Activated CD4-positive, CD25-positive, alpha-beta regulatory T cell treated with anti-CD3 and anti-CD28 coated beads, Interleukin-2, amount 50 U/mL, for 24 hours (primary cell): ENCODE data around the gene CTSC.
A peak's percentile ranks its signal among the peaks of the same experiment; 100 is the strongest.
"Not testable (repeated sequence)": the region's sequence is repeated elsewhere in the genome, so short reads cannot be mapped to it uniquely, and the experiment has no call there.

Experiments
- ATAC-seq, 2 donors: fragments of 150-1000 bp; cut with Tn5 transposase; one replicate each; pipeline ENCODE4 v1.10.0; 2021; ENCODE audit warnings: mild to moderate bottlenecking in 1 of 2, moderate library complexity in 1 of 2

Gene CTSC

GRCh38 chr11:88348870-88349269 lies 11.3 kb upstream of the CTSC start:
- ATAC-seq, result no peak

DNA sequence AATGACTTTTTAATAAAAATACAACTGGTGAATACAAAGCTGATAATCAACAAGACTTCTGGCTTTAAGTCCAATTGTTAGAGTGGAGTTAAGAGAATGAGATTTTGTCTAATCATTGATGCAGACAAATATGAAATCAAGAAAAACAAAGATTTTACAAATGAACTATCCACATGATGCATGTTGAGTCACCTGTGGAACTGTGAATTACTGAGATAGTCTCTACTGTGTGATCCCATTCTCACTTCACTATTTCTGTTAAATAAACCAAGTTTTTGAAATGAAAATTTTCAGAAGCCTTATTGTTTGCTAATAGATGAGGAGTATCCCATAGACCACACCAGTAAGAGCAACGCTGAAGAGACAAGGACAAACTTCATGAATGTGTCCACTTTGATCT lies 8.4 kb upstream of the CTSC start:
- ATAC-seq, result no peak

- peak; percentile 75 to 82 for ATAC-seq
Observed at GRCh38 chr11:88345408-88345807, 7.9 kb upstream of the CTSC start.

DNA sequence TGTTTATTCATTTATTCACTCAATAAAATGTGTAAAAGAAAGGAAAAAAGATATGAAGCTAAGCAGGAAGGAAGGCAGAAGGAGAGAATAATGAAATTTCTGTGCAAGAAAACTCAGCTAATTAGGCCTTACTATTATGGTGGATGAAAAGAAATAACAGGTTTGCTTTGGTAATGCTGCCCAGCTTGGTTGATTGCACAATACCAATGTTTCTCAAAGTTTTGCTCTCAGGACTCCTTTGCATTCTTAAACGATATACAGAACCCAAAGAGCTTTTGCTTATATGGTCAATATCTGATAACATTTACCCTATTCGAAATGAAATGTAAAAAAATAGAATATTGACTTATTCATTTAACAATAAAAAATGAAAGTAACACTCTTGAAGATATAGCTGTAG lies 7.3 kb upstream of the CTSC start:
- ATAC-seq, result no peak

GRCh38 chr11:88341522-88342251 lies 4.2 kb upstream of the CTSC start:
- ATAC-seq, result no peak

DNA sequence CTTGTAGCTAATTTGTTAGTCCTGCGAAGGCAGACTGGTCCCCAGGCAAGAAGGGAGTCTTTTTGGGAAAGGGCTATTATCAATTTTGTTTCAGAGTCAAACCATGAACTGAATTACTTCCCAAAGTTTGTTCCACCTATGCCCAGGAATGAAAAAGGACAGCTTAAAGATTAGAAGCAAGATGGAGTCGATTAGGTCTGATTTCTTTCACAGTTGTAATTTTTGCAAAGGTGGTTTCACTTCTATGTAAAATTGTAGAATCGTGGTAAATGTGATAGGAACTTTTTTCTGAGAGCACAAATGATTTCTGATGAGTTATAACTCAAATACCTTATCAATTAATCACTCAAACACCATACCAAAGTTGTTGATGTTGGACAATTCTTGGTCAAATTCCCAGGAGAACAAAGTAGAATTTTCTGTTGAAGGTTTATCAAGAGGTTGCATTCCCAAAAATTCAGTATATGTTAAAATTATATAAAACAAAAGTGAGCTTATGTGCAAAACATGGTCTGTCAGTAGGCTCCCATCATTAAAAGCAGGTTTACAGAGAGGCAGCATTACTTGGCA lies 2.9 kb upstream of the CTSC start:
- ATAC-seq, result no peak

DNA sequence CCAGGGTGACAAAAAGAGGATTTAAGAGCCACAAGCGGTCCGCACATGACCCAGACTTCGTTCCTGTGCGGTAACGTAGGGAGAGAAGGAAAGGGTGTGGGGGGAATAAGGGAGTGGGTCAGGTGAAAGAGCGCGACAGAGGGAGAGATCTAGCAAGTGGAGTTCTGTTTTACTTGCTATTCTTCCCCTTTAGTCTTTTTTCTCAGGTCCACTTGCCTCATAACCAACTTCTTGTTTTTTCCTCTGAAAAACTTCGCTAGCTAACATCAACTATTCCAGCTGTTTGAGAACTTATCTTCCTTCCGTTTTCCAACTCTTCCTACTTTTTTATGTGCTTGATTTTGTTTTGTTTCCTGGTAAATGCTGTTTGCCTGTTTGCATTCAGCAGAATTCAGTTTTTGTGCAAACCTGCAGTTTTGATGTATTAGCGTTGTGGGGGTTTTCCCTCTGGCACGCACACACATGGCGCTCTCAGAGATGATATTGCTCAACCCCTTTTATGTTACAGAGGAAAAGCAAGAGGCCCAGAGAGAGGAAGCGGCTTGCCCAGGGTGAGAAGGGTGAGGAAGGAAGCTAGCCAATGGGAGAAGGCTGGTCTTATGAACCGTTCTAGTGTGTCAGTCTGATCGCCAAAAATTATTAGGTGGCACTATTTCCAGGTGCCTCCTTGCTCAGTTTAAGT lies 592 bp upstream of the CTSC start:
- ATAC-seq, result peak; percentile 50 to 55

GRCh38 chr11:88335284-88335683 lies 2.3 kb downstream of the CTSC start:
- no peak for ATAC-seq

DNA sequence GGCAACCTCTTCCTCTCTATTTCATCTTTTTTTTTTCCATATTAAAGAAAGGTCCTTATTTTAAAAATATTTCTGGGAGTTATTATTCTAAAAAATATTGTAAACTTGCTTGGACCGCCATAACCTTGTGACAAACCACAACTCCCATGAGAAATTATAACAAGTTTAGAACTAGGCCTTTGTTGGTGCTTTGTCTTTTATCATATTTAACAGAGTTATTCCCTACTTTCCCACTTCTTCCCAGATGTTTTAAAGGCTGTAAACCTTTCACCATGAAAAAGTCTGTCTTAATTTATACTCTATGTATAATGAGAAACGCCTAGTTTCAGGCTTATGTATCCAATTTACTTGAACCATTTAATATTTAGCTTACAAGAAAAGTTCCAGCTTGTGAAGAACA lies 3.7 kb downstream of the CTSC start:
- ATAC-seq, result no peak

- no peak for ATAC-seq
Observed at GRCh38 chr11:88332851-88333250, 4.7 kb downstream of the CTSC start.

DNA sequence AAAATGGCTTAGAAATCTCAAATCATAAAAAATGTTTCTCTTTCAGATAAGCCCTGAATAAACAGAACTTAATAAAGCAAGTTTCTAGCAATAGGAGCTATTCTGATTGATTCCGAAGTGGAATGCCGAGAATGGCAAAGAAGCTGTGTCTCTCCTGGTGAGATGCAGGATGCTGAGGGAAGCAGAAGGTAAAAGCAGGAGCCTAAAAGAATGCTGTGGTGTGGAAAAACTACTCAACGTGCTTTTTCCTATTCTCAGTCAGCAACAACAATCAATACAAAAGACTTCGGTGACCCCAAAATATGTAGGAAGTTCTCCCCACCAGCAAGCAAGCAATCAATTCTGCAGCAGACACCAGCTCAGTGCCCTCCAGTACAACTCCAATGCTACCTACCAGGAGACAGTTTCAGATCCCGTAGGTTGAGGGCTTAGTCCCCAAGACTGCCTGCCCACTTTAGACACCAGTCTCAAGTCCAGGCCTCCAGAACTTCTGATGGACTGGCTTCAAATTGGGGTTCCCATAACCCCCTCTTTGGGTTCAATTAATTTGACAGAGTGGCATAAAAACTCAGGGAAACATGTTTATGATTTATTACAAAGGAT lies 6.6 kb downstream of the CTSC start:
- no peak for ATAC-seq

DNA sequence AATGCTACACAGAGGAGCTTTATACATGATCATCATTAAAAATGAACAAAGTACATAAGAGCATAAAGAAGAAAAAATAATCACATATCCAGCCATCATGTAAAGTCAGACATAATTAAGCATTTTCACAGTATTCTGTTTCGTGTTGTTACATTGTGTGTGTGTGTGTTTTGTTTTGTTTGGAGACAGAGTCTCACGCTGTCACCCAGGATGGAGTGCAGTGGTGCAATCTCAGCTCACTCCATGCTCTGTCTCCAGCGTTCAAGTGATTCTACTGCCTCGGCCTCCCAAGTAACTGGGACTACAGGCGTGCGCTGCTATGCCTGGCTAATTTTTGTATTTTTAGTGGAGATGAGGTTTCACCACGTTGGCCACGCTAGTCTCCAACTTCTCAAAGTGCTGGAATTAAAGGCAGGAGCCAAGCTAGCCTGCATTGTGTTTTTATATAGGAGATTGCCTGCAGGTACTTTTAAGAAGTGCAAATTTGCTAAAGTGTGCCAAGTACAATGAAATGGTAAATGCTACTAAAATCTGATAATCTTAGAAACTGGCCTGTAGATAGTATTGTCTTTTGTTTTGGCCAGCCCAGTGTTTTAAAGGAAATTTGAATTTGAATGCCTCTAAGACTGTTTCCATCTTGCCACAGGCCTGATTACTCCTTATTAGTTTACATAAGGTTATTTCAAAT lies 7.8 kb downstream of the CTSC start:
- ATAC-seq, result no peak

DNA sequence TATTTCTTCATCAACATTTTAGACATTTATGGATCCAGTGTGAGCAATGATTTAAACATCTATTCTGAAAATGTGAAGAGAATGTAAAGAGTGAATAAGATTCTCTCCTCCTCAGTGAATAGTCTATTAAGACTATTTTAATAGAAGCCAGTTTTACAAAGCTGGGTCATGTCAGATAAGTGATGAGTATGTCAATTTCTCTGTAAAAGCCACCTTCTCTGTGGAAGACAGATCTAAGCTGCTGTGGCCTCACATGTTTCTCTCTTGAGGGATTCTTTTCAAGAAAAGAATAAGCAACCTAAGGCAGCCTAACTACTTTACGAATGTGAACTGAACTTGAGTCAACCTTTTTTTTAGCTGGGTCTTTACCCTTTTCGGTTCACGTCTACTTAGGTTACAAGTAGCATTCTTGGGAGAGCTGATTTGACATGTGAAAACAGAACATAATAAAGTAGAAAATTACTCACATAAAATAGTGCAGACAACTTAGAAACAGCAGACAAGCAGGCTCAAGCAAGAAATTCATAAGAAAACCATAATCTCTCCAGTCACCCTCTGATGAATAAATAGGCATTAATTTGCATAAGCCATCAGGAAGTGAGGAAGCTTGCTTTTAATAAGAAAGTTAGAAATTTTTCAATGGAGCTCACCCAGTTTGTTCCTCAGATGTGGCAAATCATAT lies 9.9 kb downstream of the CTSC start:
- ATAC-seq, result peak; percentile 32 to 58

- peak; percentile 32 to 39 for ATAC-seq
Observed at GRCh38 chr11:88327061-88327460, 10.5 kb downstream of the CTSC start.

DNA sequence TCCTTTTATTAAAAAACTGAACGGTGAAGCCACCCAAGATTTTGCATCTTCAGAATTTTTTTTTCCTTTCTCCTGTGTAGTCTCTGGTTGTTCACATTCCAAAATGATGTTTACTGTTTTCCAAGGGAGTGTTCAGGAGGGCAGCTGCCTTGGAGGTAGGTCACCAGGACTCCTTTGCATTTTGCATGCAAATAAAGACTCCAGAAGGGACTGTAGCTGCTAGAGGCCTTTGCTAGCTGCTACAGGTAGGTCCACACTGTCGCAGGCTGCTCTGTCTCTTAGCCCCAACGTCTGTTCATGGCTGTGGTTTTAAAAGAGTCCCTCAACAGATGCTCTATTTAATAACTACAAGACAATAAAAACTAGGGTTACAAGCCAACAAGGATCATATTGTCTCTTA lies 11.4 kb downstream of the CTSC start:
- no peak for ATAC-seq

DNA sequence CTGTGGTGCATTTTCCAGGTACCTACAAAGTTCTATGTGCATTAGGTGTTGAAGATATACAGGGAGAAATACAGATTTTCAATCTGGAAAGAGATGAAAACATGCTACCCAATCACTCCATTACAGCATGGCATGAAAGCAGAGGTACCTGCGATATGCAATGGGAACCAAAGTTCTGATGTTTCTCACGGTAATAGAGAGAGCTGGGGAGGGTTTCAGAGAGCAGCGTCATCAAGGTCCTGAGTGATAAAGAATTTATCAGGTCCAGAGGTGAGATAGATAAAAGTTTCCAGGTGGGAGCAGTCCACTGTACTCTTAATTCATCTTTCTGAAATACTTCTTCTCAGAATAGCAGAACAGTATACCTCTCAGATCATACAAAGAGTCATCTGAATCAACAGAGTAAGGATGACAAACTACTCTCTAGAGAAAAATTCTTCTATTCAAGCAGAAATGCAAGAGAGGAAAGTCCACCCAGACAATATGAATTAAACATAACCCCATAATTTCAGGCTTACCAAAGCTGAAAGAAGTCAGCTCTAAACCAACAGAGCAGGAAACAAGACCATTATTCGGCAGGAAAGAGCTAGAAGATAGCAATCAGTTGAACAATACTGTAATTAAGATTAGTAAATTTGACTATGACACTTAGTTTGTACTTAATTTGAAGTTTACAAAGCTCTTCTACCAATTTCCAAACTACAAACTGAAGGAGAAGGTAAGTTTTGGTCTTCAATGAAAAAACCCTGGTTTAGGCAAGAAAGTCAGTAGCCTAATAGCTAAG lies 12.8 kb downstream of the CTSC start:
- ATAC-seq, result peak; percentile 36 to 52

DNA sequence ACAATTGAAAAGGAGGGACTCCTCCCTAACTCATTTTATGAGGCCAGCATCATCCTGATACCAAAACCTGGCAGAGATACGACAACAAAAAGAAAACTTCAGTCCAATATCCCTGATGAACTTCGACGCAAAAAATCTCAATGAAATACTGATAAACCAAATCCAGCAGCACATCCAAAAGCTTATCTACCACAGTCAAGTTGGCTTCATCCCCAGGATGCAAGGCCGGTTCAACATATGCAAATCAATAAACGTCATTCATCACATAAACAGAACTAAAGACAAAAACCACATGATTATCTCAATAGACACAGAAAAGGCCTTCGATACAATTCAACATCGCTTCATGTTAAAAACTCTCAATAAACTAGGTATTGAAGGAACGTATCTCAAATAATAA lies 14.7 kb downstream of the CTSC start:
- not testable (repeated sequence) for ATAC-seq

GRCh38 chr11:88321412-88321811 lies 16.1 kb downstream of the CTSC start:
- not testable (repeated sequence) for ATAC-seq

DNA sequence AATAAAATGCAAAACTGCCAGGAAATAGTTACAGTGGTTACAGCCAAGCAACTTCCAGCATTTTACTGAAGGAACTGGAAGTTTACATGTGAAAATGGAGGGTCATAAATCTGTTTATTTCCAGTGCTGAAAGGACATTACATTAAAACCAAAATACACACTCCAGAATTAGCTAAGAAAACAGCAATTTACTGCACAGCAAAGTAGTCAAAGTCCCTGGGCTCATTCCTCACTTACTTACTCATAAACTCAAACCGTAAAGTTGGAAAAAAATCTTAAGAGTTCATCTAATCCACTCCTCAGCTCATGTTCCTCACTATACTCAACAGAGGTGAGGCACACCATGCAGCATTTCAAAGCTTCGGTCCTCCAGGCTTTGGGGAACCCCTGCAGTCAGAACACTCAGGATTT lies 17.4 kb downstream of the CTSC start:
- ATAC-seq, result no peak

DNA sequence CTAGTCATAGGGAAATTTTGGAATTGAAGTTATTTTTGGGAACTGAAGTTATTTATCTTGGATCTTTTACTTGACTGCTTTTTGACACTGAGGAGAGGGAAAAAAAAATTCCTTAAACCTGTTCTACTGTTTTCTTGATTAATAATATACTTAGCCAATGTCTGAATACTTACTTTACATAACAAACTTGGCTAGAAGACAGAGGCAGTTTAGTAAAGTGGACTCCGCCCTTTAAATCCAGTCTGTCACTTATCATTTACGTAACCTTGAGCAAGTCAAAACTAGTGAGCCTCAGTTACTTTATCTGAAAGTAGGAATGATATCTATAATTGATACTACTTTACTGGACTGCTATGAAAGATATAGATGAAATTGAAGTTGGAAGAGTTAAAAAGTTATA lies 19.5 kb downstream of the CTSC start:
- ATAC-seq, result no peak

DNA sequence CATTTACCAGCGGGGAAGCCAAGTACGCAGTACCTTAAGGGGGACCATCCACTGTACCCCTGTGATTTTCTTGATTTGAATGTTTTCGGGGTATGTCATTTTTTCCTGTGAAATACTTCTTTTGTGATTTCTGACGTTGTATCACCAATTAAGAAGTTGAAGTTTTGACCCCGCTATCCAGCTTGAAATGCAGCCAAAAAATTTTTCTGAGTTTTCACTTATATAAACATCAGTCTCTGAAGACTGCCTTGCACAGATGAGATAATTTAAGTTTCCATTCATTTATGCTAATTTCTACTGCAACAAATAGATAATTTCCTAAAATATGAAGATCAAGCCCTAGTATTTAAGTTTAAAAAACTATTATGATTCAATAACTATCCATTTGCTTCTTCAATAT lies 20.0 kb downstream of the CTSC start:
- no peak for ATAC-seq

- no peak for ATAC-seq
Observed at GRCh38 chr11:88315981-88316441, 21.5 kb downstream of the CTSC start.
